ENCODE data around the gene MCM5. TPM values are rescaled to one million over a fixed set of nuclear protein-coding genes. Genes with fewer than 3 reads are reported as not detected.

The MCM5 gene
- total RNA-seq, 2 donors from 2014 or later = 7.9 to 9.3 TPM

DNA sequence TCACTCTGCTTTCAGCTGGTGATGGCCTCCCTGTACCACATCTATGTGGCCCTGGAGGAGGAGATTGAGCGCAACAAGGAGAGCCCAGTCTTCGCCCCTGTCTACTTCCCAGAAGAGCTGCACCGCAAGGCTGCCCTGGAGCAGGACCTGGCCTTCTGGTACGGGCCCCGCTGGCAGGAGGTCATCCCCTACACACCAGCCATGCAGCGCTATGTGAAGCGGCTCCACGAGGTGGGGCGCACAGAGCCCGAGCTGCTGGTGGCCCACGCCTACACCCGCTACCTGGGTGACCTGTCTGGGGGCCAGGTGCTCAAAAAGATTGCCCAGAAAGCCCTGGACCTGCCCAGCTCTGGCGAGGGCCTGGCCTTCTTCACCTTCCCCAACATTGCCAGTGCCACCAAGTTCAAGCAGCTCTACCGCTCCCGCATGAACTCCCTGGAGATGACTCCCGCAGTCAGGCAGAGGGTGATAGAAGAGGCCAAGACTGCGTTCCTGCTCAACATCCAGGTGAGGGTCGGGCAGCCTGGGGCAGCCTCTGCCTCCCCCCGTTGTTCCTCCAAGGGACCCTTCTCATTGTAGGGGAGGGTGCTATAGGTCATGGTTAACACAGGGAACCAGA lies 13.2 kb upstream of the MCM5 start:
- ATAC-seq = no peak

DNA sequence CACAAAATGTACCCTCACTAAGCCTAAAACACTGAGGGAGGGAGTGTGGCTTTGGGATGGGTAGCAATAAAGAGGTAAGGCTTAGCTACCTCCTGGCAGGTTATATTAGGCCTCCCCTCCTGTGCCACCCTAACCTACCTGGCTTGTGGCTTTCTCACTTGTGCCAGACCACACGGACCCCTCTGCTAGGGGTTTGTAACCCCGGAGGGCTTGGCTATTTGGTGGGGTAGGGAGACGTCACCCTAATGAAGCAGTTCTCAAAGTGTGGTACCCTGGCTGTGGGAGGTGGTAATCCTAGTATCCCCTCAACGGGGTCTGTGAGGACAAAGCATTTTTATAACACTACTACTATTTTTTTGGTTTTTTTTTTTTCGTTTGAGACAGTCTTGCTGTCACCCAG lies 9.0 kb upstream of the MCM5 start:
- Histone ChIP-seq H3K9me3 (no peaks in the 10 kb centered on the region), H3K27me3 (no peaks in the 10 kb centered on the region), H3K36me3 (replicated peaks in 1 of 2; ENCODE audit: insufficient read depth in 1 of 2, low read depth in 2 of 2) (peaks cover 0 to 1% of the 10 kb centered on the region in 2 donors), H3K4me1 (no peaks in the 10 kb centered on the region), H3K4me3 (no peak overlapping the region), H3K27ac (no peak overlapping the region)
- ATAC-seq (no peak), DNase-seq (no peak)
- 70 to 81% methylated on average over 5 of the region's 5 CpGs for WGBS, 2 donors
- intact Hi-C loops (cut with DNase I) = no loop called here
- TF ChIP-seq, protein P1, sequence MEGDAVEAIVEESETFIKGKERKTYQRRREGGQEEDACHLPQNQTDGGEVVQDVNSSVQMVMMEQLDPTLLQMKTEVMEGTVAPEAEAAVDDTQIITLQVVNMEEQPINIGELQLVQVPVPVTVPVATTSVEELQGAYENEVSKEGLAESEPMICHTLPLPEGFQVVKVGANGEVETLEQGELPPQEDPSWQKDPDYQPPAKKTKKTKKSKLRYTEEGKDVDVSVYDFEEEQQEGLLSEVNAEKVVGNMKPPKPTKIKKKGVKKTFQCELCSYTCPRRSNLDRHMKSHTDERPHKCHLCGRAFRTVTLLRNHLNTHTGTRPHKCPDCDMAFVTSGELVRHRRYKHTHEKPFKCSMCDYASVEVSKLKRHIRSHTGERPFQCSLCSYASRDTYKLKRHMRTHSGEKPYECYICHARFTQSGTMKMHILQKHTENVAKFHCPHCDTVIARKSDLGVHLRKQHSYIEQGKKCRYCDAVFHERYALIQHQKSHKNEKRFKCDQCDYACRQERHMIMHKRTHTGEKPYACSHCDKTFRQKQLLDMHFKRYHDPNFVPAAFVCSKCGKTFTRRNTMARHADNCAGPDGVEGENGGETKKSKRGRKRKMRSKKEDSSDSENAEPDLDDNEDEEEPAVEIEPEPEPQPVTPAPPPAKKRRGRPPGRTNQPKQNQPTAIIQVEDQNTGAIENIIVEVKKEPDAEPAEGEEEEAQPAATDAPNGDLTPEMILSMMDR (IDR thresholded peaks at IDR 0.05) = no peak
- TF ChIP-seq POLR2A (IDR thresholded peaks at IDR 0.05) = no peak

More for the DNA sequence above, 13.2 kb upstream of the MCM5 start:
- no peaks in the 10 kb centered on the region for H3K27me3 ChIP-seq
- no peak overlapping the region for H3K4me3 ChIP-seq
- no peak for DNase-seq
- WGBS, 2 donors = 85 to 86% methylated on average over 11 to 19 of the region's 19 CpGs
- no peaks in the 10 kb centered on the region for H3K9me3 ChIP-seq
- H3K27ac ChIP-seq = no peak overlapping the region
- peaks cover 0 to 1% of the 10 kb centered on the region in 2 donors for H3K36me3 ChIP-seq (replicated peaks in 1 of 2; ENCODE audit: insufficient read depth in 1 of 2, low read depth in 2 of 2)
- intact Hi-C loops (cut with DNase I) = no loop called here
- TF ChIP-seq POLR2A (IDR thresholded peaks at IDR 0.05) = no peak
- TF ChIP-seq, protein P1 (IDR thresholded peaks at IDR 0.05) = no peak
- H3K4me1 ChIP-seq = no peaks in the 10 kb centered on the region

DNA sequence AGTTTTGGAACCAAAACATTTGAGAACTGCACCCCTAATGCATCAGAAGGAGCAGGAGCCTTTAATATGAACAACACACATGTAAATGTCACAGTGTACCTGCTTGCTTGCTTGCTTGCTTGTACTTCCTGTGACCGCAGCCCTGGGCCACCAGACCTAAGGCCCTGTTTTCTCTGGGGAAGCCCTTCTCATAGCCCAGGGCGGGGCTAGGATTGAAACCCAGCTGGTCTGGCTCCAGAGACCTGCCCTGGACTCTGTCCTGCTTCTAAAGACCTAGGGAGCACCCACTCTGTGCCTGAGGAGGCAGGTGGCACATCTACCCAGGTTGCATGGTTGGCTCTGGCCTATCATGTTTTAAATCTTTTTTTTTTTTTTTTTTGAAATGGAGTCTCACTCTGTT lies 7.6 kb upstream of the MCM5 start:
- H3K27me3 ChIP-seq = no peaks in the 10 kb centered on the region
- no peak overlapping the region for H3K27ac ChIP-seq
- H3K9me3 ChIP-seq = no peaks in the 10 kb centered on the region
- TF ChIP-seq, protein P1 (IDR thresholded peaks at IDR 0.05) = no peak
- no peak for TF ChIP-seq POLR2A (IDR thresholded peaks at IDR 0.05)
- intact Hi-C loops (cut with DNase I) = no loop called here
- WGBS, 2 donors = 88 to 90% methylated on average over 2 of the region's 2 CpGs
- no peak for DNase-seq
- H3K4me1 ChIP-seq = peaks cover 1% of the 10 kb centered on the region
- no peak for ATAC-seq
- H3K36me3 ChIP-seq (replicated peaks in 1 of 2; ENCODE audit: insufficient read depth in 1 of 2, low read depth in 2 of 2) = no peaks in the 10 kb centered on the region
- H3K4me3 ChIP-seq = no peak overlapping the region

DNA sequence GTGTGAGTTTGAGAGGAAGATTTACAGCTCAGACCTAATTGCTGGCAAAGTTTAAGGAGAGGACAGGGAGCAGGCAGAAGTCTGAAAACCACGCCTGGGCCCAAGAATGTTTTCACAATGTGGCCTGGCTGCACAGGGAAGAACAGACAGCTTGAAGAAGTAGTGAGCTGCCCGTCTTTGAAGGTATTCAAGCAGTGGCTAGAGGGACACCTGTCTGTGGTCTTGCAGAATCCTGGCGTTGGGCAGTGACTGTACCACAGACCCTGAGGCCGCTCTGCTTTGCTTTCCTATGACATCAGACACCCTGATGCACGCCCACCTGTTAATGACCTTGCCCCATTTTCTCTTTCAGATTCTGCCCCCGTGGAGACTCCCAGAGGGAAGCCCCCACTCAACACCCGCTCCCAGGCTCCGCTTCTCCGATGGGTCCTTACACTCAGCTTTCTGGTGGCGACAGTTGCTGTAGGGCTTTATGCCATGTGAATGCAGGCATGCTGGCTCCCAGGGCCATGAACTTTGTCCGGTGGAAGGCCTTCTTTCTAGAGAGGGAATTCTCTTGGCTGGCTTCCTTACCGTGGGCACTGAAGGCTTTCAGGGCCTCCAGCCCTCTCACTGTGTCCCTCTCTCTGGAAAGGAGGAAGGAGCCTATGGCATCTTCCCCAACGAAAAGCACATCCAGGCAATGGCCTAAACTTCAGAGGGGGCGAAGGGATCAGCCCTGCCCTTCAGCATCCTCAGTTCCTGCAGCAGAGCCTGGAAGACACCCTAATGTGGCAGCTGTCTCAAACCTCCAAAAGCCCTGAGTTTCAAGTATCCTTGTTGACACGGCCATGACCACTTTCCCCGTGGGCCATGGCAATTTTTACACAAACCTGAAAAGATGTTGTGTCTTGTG lies 6.6 kb upstream of the MCM5 start:
- Histone ChIP-seq H3K27ac (no peak overlapping the region), H3K4me3 (no peak overlapping the region), H3K36me3 (replicated peaks in 1 of 2; ENCODE audit: insufficient read depth in 1 of 2, low read depth in 2 of 2) (no peaks in the 10 kb centered on the region), H3K9me3 (no peaks in the 10 kb centered on the region), H3K4me1 (peaks cover 11% of the 10 kb centered on the region), H3K27me3 (no peaks in the 10 kb centered on the region)
- WGBS, 2 donors = 69 to 70% methylated on average over 15 to 16 of the region's 16 CpGs
- ATAC-seq (no peak), DNase-seq (no peak)
- TF ChIP-seq, protein P1 (IDR thresholded peaks at IDR 0.05) = no peak
- no peak for TF ChIP-seq POLR2A (IDR thresholded peaks at IDR 0.05)
- intact Hi-C loops (cut with DNase I) = no loop called here
